NCI-H524 (cell line): Measurements from ENCODE around the gene TRAPPC5.

ENCODE experiments used
- DNase-seq, 2 experiments: peaks; one replicate each; lab custom pipeline; 2025; lab: John Stamatoyannopoulos, UW

Gene TRAPPC5

GRCh38 chr19:7701049-7701653 is 20.5 kb downstream of the TRAPPC5 start:
- DNase-seq: no peak

GRCh38 chr19:7701654-7702457 is 21.2 kb downstream of the TRAPPC5 start, which contains the start of gene FCER2:
FCER2 (minus strand) TSS chr19:7702131; CDS start chr19:7699760, 2,371 bp downstream.
- DNase-seq: no peak

- DNase-seq: no peak
Observed at GRCh38 chr19:7703332-7703731, 22.7 kb downstream of the TRAPPC5 start.

GRCh38 chr19:7704280-7705060 is 23.8 kb downstream of the TRAPPC5 start:
- DNase-seq: no peak

- no peak for DNase-seq
Observed at GRCh38 chr19:7705387-7706187, 25.0 kb downstream of the TRAPPC5 start.

- DNase-seq: no peak
Observed at GRCh38 chr19:7706188-7706954, 25.7 kb downstream of the TRAPPC5 start.

- DNase-seq: no peak
Observed at GRCh38 chr19:7706955-7707456, 26.4 kb downstream of the TRAPPC5 start.

- no peak for DNase-seq
Observed at GRCh38 chr19:7709932-7710460, 29.4 kb downstream of the TRAPPC5 start.

- no peak for DNase-seq
Observed at GRCh38 chr19:7710616-7711015, 30.0 kb downstream of the TRAPPC5 start.

GRCh38 chr19:7715671-7716070 is 35.0 kb downstream of the TRAPPC5 start:
- DNase-seq: no peak

GRCh38 chr19:7716762-7717161 is 36.1 kb downstream of the TRAPPC5 start:
- no peak for DNase-seq

- DNase-seq: no peak
Observed at GRCh38 chr19:7718668-7719067, 38.0 kb downstream of the TRAPPC5 start.

GRCh38 chr19:7720351-7720750 is 39.7 kb downstream of the TRAPPC5 start:
- DNase-seq: peak in 1 of 2 experiments; percentile 48

GRCh38 chr19:7722231-7722651 is 41.6 kb downstream of the TRAPPC5 start:
- DNase-seq: peak; percentile 98 to 99

GRCh38 chr19:7725791-7726190 is 45.2 kb downstream of the TRAPPC5 start:
- DNase-seq: no peak

GRCh38 chr19:7729211-7729610 is 48.6 kb downstream of the TRAPPC5 start:
- DNase-seq: peak in 1 of 2 experiments; percentile 13

GRCh38 chr19:7729831-7730285 is 49.2 kb downstream of the TRAPPC5 start:
- DNase-seq: no peak

- peak in 1 of 2 experiments; percentile 8 for DNase-seq
Observed at GRCh38 chr19:7730286-7731217, 49.9 kb downstream of the TRAPPC5 start.

- DNase-seq: no peak
Observed at GRCh38 chr19:7731218-7731595, 50.6 kb downstream of the TRAPPC5 start.
